GM21529 (cell line): Measurements from ENCODE around the gene NLN.
"Not testable (repeated sequence)": the region's sequence is repeated elsewhere in the genome, so short reads cannot be mapped to it uniquely, and the experiment has no call there.

ENCODE experiments used
- ATAC-seq: cut with Tn5 transposase; IDR thresholded peaks from one replicate; pipeline ENCODE4 v1.9.1; 2021; ENCODE audit not compliant: unreplicated experiment

Gene NLN

GRCh38 chr5:65807494-65807893, 85.5 kb downstream of the NLN start:
- ATAC-seq: not testable (repeated sequence)

GRCh38 chr5:65808251-65808741, 86.3 kb downstream of the NLN start:
- no peak for ATAC-seq

- ATAC-seq: no peak
Observed at GRCh38 chr5:65808818-65809217, 86.8 kb downstream of the NLN start.

GRCh38 chr5:65809817-65810531, 88.0 kb downstream of the NLN start:
- ATAC-seq: no peak

GRCh38 chr5:65811004-65811403, 89.0 kb downstream of the NLN start:
- no peak for ATAC-seq

GRCh38 chr5:65811885-65812284, 89.9 kb downstream of the NLN start:
- ATAC-seq: no peak

GRCh38 chr5:65812648-65813047, 90.6 kb downstream of the NLN start:
- no peak for ATAC-seq

- ATAC-seq: no peak
Observed at GRCh38 chr5:65813174-65813573, 91.2 kb downstream of the NLN start.

GRCh38 chr5:65815161-65815560, 93.2 kb downstream of the NLN start:
- no peak for ATAC-seq

- no peak for ATAC-seq
Observed at GRCh38 chr5:65816729-65817128, 94.7 kb downstream of the NLN start.

- ATAC-seq: no peak
Observed at GRCh38 chr5:65817931-65818330, 95.9 kb downstream of the NLN start.

GRCh38 chr5:65818592-65818991, 96.6 kb downstream of the NLN start:
- no peak for ATAC-seq

- no peak for ATAC-seq
Observed at GRCh38 chr5:65819215-65819904, 97.4 kb downstream of the NLN start.

GRCh38 chr5:65819905-65820240, 97.9 kb downstream of the NLN start:
- no peak for ATAC-seq

- ATAC-seq: no peak
Observed at GRCh38 chr5:65820373-65820772, 98.4 kb downstream of the NLN start.

GRCh38 chr5:65821966-65822365, 100.0 kb downstream of the NLN start:
- peak; percentile 50 for ATAC-seq

GRCh38 chr5:65822710-65823109, 100.7 kb downstream of the NLN start:
- ATAC-seq: no peak

GRCh38 chr5:65823204-65823603, 101.2 kb downstream of the NLN start:
- no peak for ATAC-seq

- ATAC-seq: no peak
Observed at GRCh38 chr5:65823845-65824445, 101.9 kb downstream of the NLN start.

GRCh38 chr5:65825408-65826328, 103.7 kb downstream of the NLN start:
- ATAC-seq: no peak
